KMS-11 (cell line): ENCODE measurements around the gene PLPP3.

Experiments
- H2AFZ ChIP-seq: fragments of 200-600 bp; sonication (generic); 2 replicates; pipeline ENCODE4 v1.6.1; 2016; ENCODE audit warnings: antibody characterized with exemption, mixed run types, low read depth
- H3K27ac ChIP-seq: fragments of 200-600 bp; sonication (generic); 2 replicates; pipeline ENCODE4 v1.6.1; 2016; ENCODE audit warnings: mild to moderate bottlenecking, mixed run types
- H3K27me3 ChIP-seq: fragments of 200-600 bp; sonication (generic); 2 replicates; pipeline ENCODE4 v1.6.1; 2017; ENCODE audit warnings: mild to moderate bottlenecking, low read depth, mixed run types, moderate library complexity; ENCODE audit not compliant: insufficient read depth
- H3K36me3 ChIP-seq: fragments of 200-600 bp; sonication (generic); 2 replicates; pipeline ENCODE4 v1.6.1; 2017; ENCODE audit warnings: mild to moderate bottlenecking, mixed run types; ENCODE audit not compliant: insufficient read depth
- H3K4me1 ChIP-seq: fragments of 200-600 bp; sonication (generic); 2 replicates; pipeline ENCODE4 v1.6.1; 2016; ENCODE audit warnings: mild to moderate bottlenecking, low read depth, mixed run types; ENCODE audit not compliant: poor library complexity, severe bottlenecking
- H3K4me2 ChIP-seq: fragments of 200-600 bp; sonication (generic); 2 replicates; pipeline ENCODE4 v1.7.0; 2016; ENCODE audit warnings: mild to moderate bottlenecking, mixed run types
- H3K4me3 ChIP-seq: fragments of 200-600 bp; sonication (generic); IDR thresholded peaks from 2 replicates; pipeline ENCODE4 v1.6.1; 2017; ENCODE audit warnings: low read depth, low read length, mixed read lengths; ENCODE audit not compliant: insufficient read depth
- H3K79me2 ChIP-seq: fragments of 200-600 bp; sonication (generic); 2 replicates; pipeline ENCODE4 v1.6.1; 2016; ENCODE audit warnings: low read depth, mixed run types; ENCODE audit not compliant: insufficient read depth
- H3K9ac ChIP-seq: fragments of 200-600 bp; sonication (generic); 2 replicates; pipeline ENCODE4 v1.6.1; 2016; ENCODE audit warnings: mild to moderate bottlenecking, mixed run types
- H4K20me1 ChIP-seq: fragments of 200-600 bp; sonication (generic); 2 replicates; pipeline ENCODE4 v1.6.1; 2016; ENCODE audit warnings: mild to moderate bottlenecking, mixed run types; ENCODE audit not compliant: insufficient read depth
- CTCF ChIP-seq: fragments of 200-600 bp; sonication (generic); conservative IDR thresholded peaks from 2 replicates; pipeline ENCODE4 v1.6.1; 2017; ENCODE audit warnings: low read depth, mild to moderate bottlenecking, antibody characterized with exemption, low read length, moderate library complexity, mixed read lengths

PLPP3 gene

GRCh38 chr1:56501426-56501825, 77.9 kb downstream of the PLPP3 start:
- H3K9ac ChIP-seq, result no peak overlapping the region

GRCh38 chr1:56496821-56497772, 82.3 kb downstream of the PLPP3 start:
- no peak overlapping the region for H3K4me3 ChIP-seq
- no peak overlapping the region for H3K9ac ChIP-seq
- no peaks in the 10 kb centered on the region for H3K27me3 ChIP-seq
- H2AFZ ChIP-seq, result no peak overlapping the region
- TF ChIP-seq CTCF, result no peak
- no peaks in the 10 kb centered on the region for H4K20me1 ChIP-seq
- H3K27ac ChIP-seq, result no peak overlapping the region
- no peaks in the 10 kb centered on the region for H3K4me1 ChIP-seq
- no peak overlapping the region for H3K4me2 ChIP-seq
- H3K36me3 ChIP-seq, result no peaks in the 10 kb centered on the region
- no peaks in the 10 kb centered on the region for H3K79me2 ChIP-seq

More at GRCh38 chr1:56501426-56501825, 77.9 kb downstream of the PLPP3 start:
- H3K4me3 ChIP-seq, result no peak overlapping the region
- H3K79me2 ChIP-seq, result no peaks in the 10 kb centered on the region
- TF ChIP-seq CTCF, result no peak
- no peaks in the 10 kb centered on the region for H3K36me3 ChIP-seq
- H2AFZ ChIP-seq, result no peak overlapping the region
- H3K4me1 ChIP-seq, result no peaks in the 10 kb centered on the region
- no peaks in the 10 kb centered on the region for H3K27me3 ChIP-seq
- no peak overlapping the region for H3K27ac ChIP-seq
- H4K20me1 ChIP-seq, result no peaks in the 10 kb centered on the region
- H3K4me2 ChIP-seq, result no peak overlapping the region

GRCh38 chr1:56496158-56496557, 83.2 kb downstream of the PLPP3 start:
- no peak for TF ChIP-seq CTCF
- Histone ChIP-seq H3K4me1 (no peaks in the 10 kb centered on the region), H3K4me2 (no peak overlapping the region), H3K9ac (no peak overlapping the region), H2AFZ (no peak overlapping the region), H3K27ac (no peak overlapping the region), H3K4me3 (no peak overlapping the region), H4K20me1 (no peaks in the 10 kb centered on the region), H3K79me2 (no peaks in the 10 kb centered on the region), H3K27me3 (no peaks in the 10 kb centered on the region), H3K36me3 (no peaks in the 10 kb centered on the region)

- H2AFZ ChIP-seq, result no peak overlapping the region
- no peak for TF ChIP-seq CTCF
- H4K20me1 ChIP-seq, result no peaks in the 10 kb centered on the region
- H3K4me3 ChIP-seq, result no peak overlapping the region
- H3K4me1 ChIP-seq, result no peaks in the 10 kb centered on the region
- no peak overlapping the region for H3K4me2 ChIP-seq
- H3K36me3 ChIP-seq, result no peaks in the 10 kb centered on the region
- H3K27me3 ChIP-seq, result no peaks in the 10 kb centered on the region
- H3K27ac ChIP-seq, result no peak overlapping the region
- H3K79me2 ChIP-seq, result no peaks in the 10 kb centered on the region
- H3K9ac ChIP-seq, result no peak overlapping the region
Measured at GRCh38 chr1:56495538-56495937, 83.8 kb downstream of the PLPP3 start.
